PFSK-1 (cell line): ENCODE data around the gene INPP5A.

Source experiments
- FOXP2 ChIP-seq: optimal IDR thresholded peaks from 2 replicates; pipeline ENCODE3; 2011; ENCODE audit warnings: borderline replicate concordance, control low read depth, inconsistent platforms; ENCODE audit not compliant: insufficient read depth; ENCODE audit errors: extremely low read length, extremely low read depth
- POLR2AphosphoS5 ChIP-seq: IDR thresholded peaks from 2 replicates; pipeline ENCODE4 v1.6.1; 2012; ENCODE audit warnings: low read depth, mild to moderate bottlenecking, control low read depth, low read length, moderate library complexity
- SIN3A ChIP-seq: IDR thresholded peaks from 2 replicates; pipeline ENCODE4 v1.6.1; 2012; ENCODE audit warnings: mild to moderate bottlenecking, low read length, moderate library complexity, borderline replicate concordance; ENCODE audit not compliant: insufficient read depth
- TAF1 ChIP-seq: IDR thresholded peaks from 2 replicates; pipeline ENCODE4 v1.6.1; 2012; ENCODE audit warnings: low read length, control low read depth, borderline replicate concordance; ENCODE audit not compliant: insufficient read depth
- TF ChIP-seq, protein P1 (sequence below), 2 experiments: IDR thresholded peaks; 2 replicates each; pipeline versions ENCODE4 v1.6.1 to v1.8.0; 2011 to 2012; ENCODE audit warnings: low read depth in 2 of 2, low read length in 2 of 2, control low read depth in 1 of 2, inconsistent platforms in 1 of 2, mild to moderate bottlenecking in 1 of 2, moderate library complexity in 1 of 2; ENCODE audit not compliant: insufficient read depth in 1 of 2

Gene INPP5A

DNA sequence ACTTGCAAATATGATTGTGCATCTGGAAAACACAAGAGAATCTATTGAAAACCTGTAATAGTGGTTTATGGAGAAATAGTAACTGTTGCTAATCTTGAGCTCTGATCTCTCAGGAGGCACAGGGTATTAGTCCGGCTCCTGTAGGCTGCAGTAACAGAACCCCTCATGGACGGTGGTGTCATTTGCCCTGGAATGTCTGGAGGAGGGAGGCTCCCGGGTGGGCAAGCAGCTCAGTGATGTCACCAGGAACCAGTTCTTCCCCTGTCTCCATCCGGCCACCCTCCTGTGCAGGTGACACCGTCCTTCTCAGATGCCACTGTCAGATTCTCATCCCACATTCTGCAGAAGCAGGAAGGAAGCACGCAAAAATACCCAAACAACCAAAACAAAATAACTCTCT, 29.3 kb downstream of the INPP5A start:
- TF ChIP-seq POLR2AphosphoS5 = no peak
- TF ChIP-seq, protein P1, sequence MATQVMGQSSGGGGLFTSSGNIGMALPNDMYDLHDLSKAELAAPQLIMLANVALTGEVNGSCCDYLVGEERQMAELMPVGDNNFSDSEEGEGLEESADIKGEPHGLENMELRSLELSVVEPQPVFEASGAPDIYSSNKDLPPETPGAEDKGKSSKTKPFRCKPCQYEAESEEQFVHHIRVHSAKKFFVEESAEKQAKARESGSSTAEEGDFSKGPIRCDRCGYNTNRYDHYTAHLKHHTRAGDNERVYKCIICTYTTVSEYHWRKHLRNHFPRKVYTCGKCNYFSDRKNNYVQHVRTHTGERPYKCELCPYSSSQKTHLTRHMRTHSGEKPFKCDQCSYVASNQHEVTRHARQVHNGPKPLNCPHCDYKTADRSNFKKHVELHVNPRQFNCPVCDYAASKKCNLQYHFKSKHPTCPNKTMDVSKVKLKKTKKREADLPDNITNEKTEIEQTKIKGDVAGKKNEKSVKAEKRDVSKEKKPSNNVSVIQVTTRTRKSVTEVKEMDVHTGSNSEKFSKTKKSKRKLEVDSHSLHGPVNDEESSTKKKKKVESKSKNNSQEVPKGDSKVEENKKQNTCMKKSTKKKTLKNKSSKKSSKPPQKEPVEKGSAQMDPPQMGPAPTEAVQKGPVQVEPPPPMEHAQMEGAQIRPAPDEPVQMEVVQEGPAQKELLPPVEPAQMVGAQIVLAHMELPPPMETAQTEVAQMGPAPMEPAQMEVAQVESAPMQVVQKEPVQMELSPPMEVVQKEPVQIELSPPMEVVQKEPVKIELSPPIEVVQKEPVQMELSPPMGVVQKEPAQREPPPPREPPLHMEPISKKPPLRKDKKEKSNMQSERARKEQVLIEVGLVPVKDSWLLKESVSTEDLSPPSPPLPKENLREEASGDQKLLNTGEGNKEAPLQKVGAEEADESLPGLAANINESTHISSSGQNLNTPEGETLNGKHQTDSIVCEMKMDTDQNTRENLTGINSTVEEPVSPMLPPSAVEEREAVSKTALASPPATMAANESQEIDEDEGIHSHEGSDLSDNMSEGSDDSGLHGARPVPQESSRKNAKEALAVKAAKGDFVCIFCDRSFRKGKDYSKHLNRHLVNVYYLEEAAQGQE (IDR thresholded peaks at IDR 0.05; ENCODE audit: insufficient read depth in 1 of 2, low read depth in 2 of 2, low read length in 2 of 2) = no peak
- TF ChIP-seq TAF1 = no peak
- no peak for TF ChIP-seq SIN3A
- no peak for TF ChIP-seq FOXP2

DNA sequence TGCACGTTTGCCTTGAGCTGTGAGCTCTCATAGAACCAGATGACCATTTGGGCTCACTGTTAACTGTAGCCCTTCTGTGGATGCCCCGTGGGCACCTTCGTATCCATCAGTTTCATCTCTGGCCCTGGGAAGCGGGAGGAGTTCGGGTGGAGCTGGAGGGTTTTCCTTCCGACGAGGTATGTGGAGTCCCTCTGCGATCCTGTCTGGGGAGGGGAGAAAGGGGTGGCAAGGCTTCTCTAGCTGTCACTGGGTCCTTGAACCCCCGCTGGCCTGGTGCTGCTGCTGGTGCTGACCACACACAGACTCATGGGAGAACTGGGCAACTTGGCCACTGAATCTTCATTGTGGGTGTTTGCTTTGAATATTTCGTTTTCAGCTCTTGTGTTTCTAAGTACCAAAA, 32.7 kb downstream of the INPP5A start:
- no peak for TF ChIP-seq SIN3A
- no peak for TF ChIP-seq TAF1
- TF ChIP-seq POLR2AphosphoS5 = no peak
- TF ChIP-seq FOXP2 = no peak
- TF ChIP-seq, protein P1 (IDR thresholded peaks at IDR 0.05; ENCODE audit: insufficient read depth in 1 of 2, low read depth in 2 of 2, low read length in 2 of 2) = no peak

DNA sequence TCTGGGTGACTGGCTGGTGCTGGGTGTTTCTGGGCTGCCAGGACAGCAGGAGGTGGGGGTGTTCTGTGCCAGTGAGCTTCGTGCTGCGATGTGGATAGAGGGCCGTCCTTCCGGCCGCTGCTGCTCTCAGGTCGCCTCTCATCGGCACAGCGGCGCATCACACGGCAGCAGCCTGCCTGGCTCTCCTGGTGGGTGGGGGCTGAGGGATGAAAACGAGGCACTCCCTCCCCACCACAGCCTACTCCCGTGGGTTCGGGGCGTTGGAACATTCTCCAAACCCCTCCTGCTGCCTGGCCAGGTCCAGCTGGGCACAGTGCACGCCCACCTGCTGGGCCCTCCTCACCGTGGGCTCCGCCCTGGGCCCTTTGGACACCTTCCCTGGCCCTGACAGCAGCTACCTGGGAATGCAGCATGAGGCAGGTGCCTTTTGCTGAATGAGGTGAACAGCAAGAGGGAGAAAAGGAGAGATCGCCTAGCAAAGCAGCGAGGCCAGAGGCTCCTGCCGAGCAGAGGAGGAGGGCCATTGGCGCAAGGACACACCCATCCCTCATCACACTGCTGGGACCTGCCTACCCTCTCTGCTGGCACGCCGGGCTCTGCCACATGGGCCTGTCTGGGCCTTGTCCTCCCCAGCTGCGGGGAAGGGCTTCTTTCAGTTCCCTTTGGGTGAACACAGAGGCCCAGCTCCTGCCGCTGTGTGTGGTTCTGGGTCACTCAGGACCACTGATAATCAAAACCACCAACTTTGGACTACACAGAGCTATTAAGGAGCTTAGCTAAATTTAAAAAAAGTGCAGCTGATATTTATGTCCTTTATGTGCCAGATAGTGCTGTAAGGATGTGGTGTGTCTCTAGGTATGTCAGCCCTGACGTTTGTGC, 33.4 kb downstream of the INPP5A start:
- TF ChIP-seq POLR2AphosphoS5 = no peak
- TF ChIP-seq TAF1 = no peak
- TF ChIP-seq SIN3A = no peak
- TF ChIP-seq, protein P1 (IDR thresholded peaks at IDR 0.05; ENCODE audit: insufficient read depth in 1 of 2, low read depth in 2 of 2, low read length in 2 of 2) = no peak
- no peak for TF ChIP-seq FOXP2

DNA sequence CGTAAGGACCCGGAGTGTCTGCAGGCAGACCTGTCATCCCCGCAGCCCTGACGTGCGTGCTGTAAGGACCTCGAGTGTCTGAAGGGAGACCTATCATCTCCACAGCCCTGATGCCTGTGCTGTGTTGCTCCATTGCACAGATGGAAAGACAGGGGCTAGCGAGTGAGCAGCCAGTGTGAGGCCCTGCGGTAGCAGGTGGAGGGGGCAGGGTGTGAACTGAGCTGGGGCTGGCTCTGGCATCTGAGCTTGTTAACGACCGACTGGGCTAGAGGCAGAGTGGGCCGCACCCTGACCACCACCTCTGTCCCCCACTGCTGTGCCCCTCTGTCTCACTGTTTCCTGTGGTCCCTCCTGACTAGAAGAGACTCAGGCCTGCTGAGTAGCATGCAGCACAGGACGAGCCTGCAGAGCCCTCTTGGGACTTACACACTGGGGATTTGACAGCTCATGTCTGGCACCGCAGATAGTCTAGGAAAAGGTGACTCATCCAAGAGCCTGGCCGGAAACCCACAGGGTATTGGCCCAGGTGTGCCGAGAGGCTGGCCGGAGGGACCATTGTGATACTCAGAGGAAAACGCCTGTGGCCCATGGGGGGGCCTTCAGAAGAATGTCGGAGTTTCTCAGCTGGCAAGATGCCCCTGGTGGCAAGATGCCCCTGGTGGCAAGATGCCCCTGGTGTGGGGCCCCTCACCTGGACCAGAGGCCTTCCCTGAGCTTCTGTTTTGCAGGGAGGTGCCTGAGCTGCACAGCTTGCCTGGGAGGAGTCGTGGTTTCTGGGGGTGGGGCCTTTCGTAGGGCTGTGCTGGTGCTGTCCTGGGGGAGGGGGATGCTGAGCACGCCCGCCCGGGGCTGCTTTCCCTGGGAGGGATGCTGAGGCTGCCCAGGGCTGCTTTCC, 34.3 kb downstream of the INPP5A start:
- TF ChIP-seq TAF1 = no peak
- TF ChIP-seq, protein P1 (IDR thresholded peaks at IDR 0.05; ENCODE audit: insufficient read depth in 1 of 2, low read depth in 2 of 2, low read length in 2 of 2) = no peak
- no peak for TF ChIP-seq FOXP2
- no peak for TF ChIP-seq POLR2AphosphoS5
- no peak for TF ChIP-seq SIN3A
